Measurements from ENCODE around the gene THAP7.

DNA sequence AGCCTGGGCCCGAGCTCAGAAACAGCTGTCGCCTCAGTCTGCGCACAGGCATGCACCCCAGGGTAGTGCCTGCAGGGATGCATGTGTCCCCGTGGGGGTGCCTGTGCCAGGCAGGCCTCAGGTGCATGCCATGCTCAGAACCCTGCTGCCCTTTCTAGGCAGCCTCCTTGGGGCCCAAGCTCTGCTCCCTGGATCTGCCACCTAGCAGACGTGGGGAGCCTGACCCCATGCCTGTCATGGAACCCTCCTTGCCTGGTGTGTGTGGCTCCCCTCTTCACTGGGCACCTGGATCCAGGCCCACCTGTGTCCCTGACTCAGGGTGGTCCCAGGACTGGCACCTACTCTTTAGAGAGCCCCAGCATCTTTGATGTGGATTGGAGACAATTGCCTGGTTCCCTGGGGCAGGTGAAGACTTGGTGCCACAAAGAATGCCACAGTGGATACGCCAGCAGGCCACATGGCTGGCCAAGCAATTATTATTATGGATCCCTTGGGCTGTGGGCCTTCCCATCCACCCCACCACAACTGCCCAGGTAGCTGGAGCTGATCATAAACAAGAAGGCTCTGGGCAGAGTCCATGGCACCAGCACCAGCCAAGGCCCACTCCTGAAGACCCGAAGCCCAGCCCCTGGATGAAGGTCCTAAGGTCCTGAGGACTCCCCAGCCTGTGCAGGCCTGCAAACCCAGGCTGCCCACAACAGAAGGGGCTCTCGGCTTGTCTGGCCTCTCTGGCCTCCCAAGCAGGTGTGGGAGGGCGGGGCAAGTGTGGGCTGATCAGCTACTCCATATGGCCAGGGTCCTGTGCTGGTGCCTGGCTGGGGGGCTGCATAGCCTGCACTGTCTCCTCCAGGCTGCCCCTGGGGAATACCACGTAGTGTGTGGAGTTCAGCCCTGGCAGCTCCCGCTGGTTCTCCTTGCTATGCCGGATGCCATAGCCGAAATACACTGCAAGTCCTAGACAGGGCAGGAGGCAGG lies 26.6 kb upstream of the THAP7 start:
- TF ChIP-seq, protein P1, sequence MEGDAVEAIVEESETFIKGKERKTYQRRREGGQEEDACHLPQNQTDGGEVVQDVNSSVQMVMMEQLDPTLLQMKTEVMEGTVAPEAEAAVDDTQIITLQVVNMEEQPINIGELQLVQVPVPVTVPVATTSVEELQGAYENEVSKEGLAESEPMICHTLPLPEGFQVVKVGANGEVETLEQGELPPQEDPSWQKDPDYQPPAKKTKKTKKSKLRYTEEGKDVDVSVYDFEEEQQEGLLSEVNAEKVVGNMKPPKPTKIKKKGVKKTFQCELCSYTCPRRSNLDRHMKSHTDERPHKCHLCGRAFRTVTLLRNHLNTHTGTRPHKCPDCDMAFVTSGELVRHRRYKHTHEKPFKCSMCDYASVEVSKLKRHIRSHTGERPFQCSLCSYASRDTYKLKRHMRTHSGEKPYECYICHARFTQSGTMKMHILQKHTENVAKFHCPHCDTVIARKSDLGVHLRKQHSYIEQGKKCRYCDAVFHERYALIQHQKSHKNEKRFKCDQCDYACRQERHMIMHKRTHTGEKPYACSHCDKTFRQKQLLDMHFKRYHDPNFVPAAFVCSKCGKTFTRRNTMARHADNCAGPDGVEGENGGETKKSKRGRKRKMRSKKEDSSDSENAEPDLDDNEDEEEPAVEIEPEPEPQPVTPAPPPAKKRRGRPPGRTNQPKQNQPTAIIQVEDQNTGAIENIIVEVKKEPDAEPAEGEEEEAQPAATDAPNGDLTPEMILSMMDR (IDR thresholded peaks at IDR 0.05; ENCODE audit: extremely low read depth in 1 of 2, insufficient read depth in 1 of 2, low read depth in 1 of 2, low read length in 2 of 2) = no peak
- TF ChIP-seq POLR2AphosphoS5 (IDR thresholded peaks at IDR 0.05; ENCODE audit: insufficient read depth, low read depth, low read length) = no peak
- no peak for TF ChIP-seq POLR2A (IDR thresholded peaks at IDR 0.05; ENCODE audit: low read depth, low read length)

Data from endothelial cell of umbilical vein (primary cell).